Lower leg skin (tissue), 3 donors: ENCODE results near the gene IQCH.

Experiments used
- CTCF ChIP-seq, 3 donors: fragments of 450-650 bp; IDR thresholded peaks; one replicate each; pipeline ENCODE4 v1.5.1; 2016; ENCODE audit warnings: antibody characterized with exemption in 3 of 3, mild to moderate bottlenecking in 3 of 3, moderate library complexity in 2 of 3
- POLR2A ChIP-seq, 2 donors: fragments of 450-650 bp; IDR thresholded peaks; one replicate each; pipeline ENCODE4 v1.6.1; 2016 to 2017; ENCODE audit warnings: antibody characterized with exemption in 2 of 2, mild to moderate bottlenecking in 1 of 2, moderate library complexity in 1 of 2

GRCh38 chr15:67409175-67409574 lies 154.6 kb downstream of the IQCH start:
- TF ChIP-seq CTCF (IDR thresholded peaks at IDR 0.05) (no peak), POLR2A (IDR thresholded peaks at IDR 0.05) (no peak)
